ENCODE measurements around the gene KCNIP4. TPM values are rescaled to one million over a fixed set of nuclear protein-coding genes. Genes with fewer than 3 reads are reported as not detected.
A peak's percentile ranks its signal among the peaks of the same experiment; 100 is the strongest.

Gene KCNIP4
- total and polyA plus RNA-seq, 12 donors = 0.44 to 4.1 (median 1.6) TPM

DNA sequence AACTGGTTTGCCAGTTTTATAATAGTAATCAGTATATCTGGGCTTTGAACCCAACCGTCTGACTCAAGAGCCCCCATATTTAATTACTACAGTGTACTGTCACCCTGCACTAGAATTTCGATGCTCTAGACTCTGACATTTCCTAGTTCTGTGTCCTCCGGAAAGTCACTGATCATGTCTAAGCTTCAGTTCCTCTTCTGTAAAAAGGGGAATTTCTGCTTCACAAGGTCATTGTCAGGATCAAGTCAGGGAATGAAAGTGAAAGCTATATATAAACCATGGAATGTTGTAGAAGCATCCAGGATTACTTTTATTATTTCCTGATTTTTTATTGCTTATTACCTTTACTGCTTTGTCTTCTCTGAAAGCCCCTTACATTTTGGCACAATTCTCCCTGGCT, 4.0 kb upstream of the KCNIP4 start:
- TF ChIP-seq CTCF (IDR thresholded peaks at IDR 0.05) = no peak
- no peak for TF ChIP-seq POLR2A (IDR thresholded peaks at IDR 0.05)
- no peak overlapping the region for H3K27ac ChIP-seq
- intact Hi-C loops (cut with DNase I) = no loop called here
- peaks cover 9% of the 10 kb centered on the region for H3K27me3 ChIP-seq
- no peaks in the 10 kb centered on the region for H3K9me3 ChIP-seq (replicated peaks in 1 of 3)
- no peak overlapping the region for H3K4me3 ChIP-seq
- DNase-seq = no peak
- H3K36me3 ChIP-seq (replicated peaks in 1 of 2) = no peaks in the 10 kb centered on the region
- no peaks in the 10 kb centered on the region for H3K4me1 ChIP-seq (replicated peaks in 1 of 2)
- 23 to 42% (median 26%) methylated on average over 3 of the region's 3 CpGs for WGBS, 4 donors

DNA sequence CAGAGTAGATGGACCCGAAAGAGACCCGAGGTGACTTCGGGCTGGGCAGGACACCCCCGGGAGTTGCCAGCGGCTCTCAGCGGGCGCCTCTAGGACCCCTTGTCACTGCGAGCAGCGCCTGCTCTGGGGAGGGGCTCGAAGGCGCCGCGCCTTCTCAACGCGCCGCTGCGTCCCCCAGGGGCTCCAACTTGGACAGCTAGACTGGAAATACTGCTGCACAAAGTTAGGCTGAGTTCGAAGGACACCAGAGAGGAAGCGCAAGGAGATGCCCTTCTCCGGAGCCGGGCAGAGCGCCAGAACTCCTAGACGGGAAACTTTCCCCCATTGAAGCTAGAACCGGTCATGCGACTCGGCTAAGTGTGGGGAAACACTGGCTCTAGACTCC, 493 bp upstream of the KCNIP4 start:
- no peak overlapping the region for H3K27ac ChIP-seq
- no peaks in the 10 kb centered on the region for H3K9me3 ChIP-seq (replicated peaks in 1 of 3)
- H3K27me3 ChIP-seq = peaks cover 18% of the 10 kb centered on the region
- TF ChIP-seq POLR2A (IDR thresholded peaks at IDR 0.05) (no peak), CTCF (IDR thresholded peaks at IDR 0.05) (no peak)
- 1 to 11% (median 3%) methylated on average over 5 to 26 of the region's 26 CpGs for WGBS, 4 donors
- peak overlapping the region in 1 of 4 donors; percentile 29 for H3K4me3 ChIP-seq
- intact Hi-C loops (cut with DNase I) = no loop called here
- no peaks in the 10 kb centered on the region for H3K4me1 ChIP-seq (replicated peaks in 1 of 2)
- DNase-seq = peak in 6 of 7 donors; percentile 5 to 48 (median 16)
- no peaks in the 10 kb centered on the region for H3K36me3 ChIP-seq (replicated peaks in 1 of 2)

- no peaks in the 10 kb centered on the region for H3K36me3 ChIP-seq (replicated peaks in 1 of 2)
- peak overlapping the region in 1 of 4 donors; percentile 32 for H3K4me3 ChIP-seq
- no peaks in the 10 kb centered on the region for H3K4me1 ChIP-seq (replicated peaks in 1 of 2)
- H3K9me3 ChIP-seq (replicated peaks in 1 of 3) = no peaks in the 10 kb centered on the region
- TF ChIP-seq CTCF (IDR thresholded peaks at IDR 0.05) = no peak
- no peak for TF ChIP-seq POLR2A (IDR thresholded peaks at IDR 0.05)
- H3K27me3 ChIP-seq = peaks cover 18% of the 10 kb centered on the region
- no peak overlapping the region for H3K27ac ChIP-seq
- WGBS, 4 donors = 23 to 30% (median 26%) methylated on average over 18 of the region's 18 CpGs
- intact Hi-C loops (cut with DNase I) = no loop called here
- no peak for DNase-seq
Measured at GRCh38 chr4:21947791-21948346, 703 bp downstream of the KCNIP4 start.

DNA sequence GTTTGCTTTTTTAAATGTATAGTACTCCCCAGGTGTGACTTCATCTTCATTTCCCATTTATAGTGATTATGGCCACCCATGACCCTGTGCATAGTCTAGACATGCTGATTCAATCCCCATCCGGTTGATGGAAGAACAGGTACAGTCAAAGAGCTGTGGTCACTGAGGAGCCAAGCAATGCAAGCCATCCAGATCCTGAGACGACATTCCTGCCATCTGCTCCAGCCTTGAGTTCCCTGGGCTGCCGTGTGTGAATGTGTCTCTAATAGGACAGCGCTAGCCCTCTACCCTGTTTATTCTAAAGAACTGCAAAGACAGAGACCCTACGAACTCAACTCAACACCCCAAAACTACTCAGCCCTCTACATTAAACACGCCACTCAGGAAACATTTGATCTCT, 1.7 kb downstream of the KCNIP4 start:
- peaks cover 18% of the 10 kb centered on the region for H3K27me3 ChIP-seq
- H3K4me1 ChIP-seq (replicated peaks in 1 of 2) = no peaks in the 10 kb centered on the region
- no peaks in the 10 kb centered on the region for H3K9me3 ChIP-seq (replicated peaks in 1 of 3)
- 75 to 84% (median 79%) methylated on average over 5 to 6 of the region's 6 CpGs for WGBS, 4 donors
- H3K4me3 ChIP-seq = no peak overlapping the region
- TF ChIP-seq CTCF (IDR thresholded peaks at IDR 0.05) (no peak), POLR2A (IDR thresholded peaks at IDR 0.05) (no peak)
- no peak for DNase-seq
- intact Hi-C loops (cut with DNase I) = no loop called here
- H3K27ac ChIP-seq = no peak overlapping the region
- no peaks in the 10 kb centered on the region for H3K36me3 ChIP-seq (replicated peaks in 1 of 2)
